Muscle of leg (tissue), 16 donors: ENCODE results near the gene AGBL4. TPM values are rescaled to one million over a fixed set of nuclear protein-coding genes. Genes with fewer than 3 reads are reported as not detected.

ENCODE experiments used
- DNase-seq: peaks from one replicate; pipeline ENCODE4 v3.0.0; 2013
- H3K27ac ChIP-seq: one replicate; pipeline ENCODE4 v1.5.1; 2013; ENCODE audit warnings: mild to moderate bottlenecking, low read length, control low read depth
- H3K27me3 ChIP-seq: one replicate; pipeline ENCODE4 v1.6.1; 2013; ENCODE audit warnings: low read length; ENCODE audit not compliant: control insufficient read depth, insufficient read depth
- H3K36me3 ChIP-seq: one replicate; pipeline ENCODE4 v1.6.1; 2013; ENCODE audit warnings: low read length; ENCODE audit not compliant: control insufficient read depth, insufficient read depth
- H3K4me1 ChIP-seq: one replicate; pipeline ENCODE4 v1.6.1; 2013; ENCODE audit warnings: low read length; ENCODE audit not compliant: control insufficient read depth, insufficient read depth
- H3K4me3 ChIP-seq: one replicate; pipeline ENCODE4 v1.5.1; 2013; ENCODE audit warnings: low read length, control low read depth
- H3K9me3 ChIP-seq: replicated peaks from 2 replicates; pipeline ENCODE4 v1.6.1; 2013; ENCODE audit warnings: low read depth, low read length; ENCODE audit not compliant: control insufficient read depth
- WGBS: methylation state at CpG from one replicate; pipeline ENCODE4 v1.1.5; 2013; ENCODE audit warnings: missing lambda C conversion rate; ENCODE audit not compliant: insufficient coverage; 5-methylcytosine and 5-hydroxymethylcytosine counted together
- long read RNA-seq, 11 donors: transcript quantifications; one replicate each; lab custom pipeline, GENCODE V29; 2026
- polyA plus RNA-seq, 8 donors: library from polyadenylated mRNA; unstranded; fragments of 120-200 nt; gene quantifications; one replicate each; pipeline versions ENCODE4 v1.2.1 to v1.2.3, GENCODE V29; 2013; ENCODE audit warnings: inconsistent platforms in 1 of 8, low replicate concordance in 1 of 8; ENCODE audit not compliant: insufficient read length in 8 of 8, insufficient read depth in 1 of 8
- total RNA-seq: library from RNA; stranded (reverse); fragments of 120-200 nt; gene quantifications from one replicate; pipeline ENCODE4 v1.2.4, GENCODE V29; 2013

Gene AGBL4
- total RNA-seq = 0.13 TPM
- under 1 TPM; 0.05 to 0.50 (median 0.19) TPM for polyA plus RNA-seq
- long read RNA-seq, donor 1 = 0 reads
- long read RNA-seq, donor 2 = 0 reads
- long read RNA-seq, donor 3 = 0 reads
- long read RNA-seq, donor 4 = 0 reads
- long read RNA-seq, donor 5 = 0 reads
- long read RNA-seq, donor 6 = 0 reads
- long read RNA-seq, donor 7 = 0 reads
- long read RNA-seq, donor 8 = 0 reads
- long read RNA-seq, donor 9 = 0 reads
- long read RNA-seq, donor 10 = 0 reads
- long read RNA-seq, donor 11 = 0 reads

DNA sequence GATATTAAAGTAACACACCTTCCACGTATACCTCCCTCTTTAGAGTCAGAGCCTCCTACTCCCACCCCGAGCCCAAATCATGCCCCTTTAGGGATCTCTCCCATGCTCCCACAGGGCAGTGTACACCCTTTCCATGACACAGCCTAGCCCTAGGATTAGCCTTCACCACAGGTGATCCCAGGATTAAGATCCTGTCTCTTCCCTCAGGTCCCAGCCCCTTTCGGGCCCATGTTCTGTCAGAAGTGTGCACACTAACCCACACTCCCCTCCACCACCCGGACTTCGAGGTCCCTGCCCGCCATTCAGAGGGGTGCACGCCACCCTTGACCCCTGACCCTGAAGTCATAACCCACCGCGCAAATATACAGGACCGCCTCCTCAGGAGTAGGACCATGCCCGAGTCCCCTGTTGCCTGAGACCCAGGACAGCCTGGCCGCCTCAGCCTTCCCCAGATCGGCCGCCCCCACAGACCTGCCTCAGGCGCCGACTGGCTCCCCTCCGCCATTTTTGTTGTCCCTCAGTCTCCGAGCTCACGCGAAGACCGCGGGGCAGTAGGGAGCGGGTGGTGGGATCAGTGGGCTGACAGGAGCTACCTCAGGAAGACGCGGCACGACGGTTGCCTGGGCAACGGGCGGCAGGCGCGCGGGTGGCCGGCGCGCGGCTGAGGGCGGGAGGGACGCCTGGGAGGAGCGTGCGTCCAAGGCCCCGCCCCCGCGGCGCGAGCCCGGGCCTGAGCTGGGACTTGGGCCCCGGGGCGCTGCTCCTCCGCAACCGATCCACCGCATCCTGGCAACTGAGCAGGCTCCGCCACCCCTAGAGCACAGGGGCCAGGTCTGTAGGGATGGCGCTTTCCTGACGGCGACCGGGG, at the start of gene AGBL4:
Gene AGBL4 (minus strand): TSS at position 663 of the 868 bp plus-strand sequence.
- Histone ChIP-seq H3K27ac (no peak within 1 kb of the TSS), H3K4me3 (peak within 1 kb of the TSS; percentile 39), H3K36me3 (no peaks in the 10 kb centered on the region), H3K27me3 (peaks cover 12% of the 10 kb centered on the region), H3K4me1 (peaks cover 5% of the 10 kb centered on the region), H3K9me3 (no peaks in the 10 kb centered on the region)
- 5% methylated on average over 52 of the region's 56 CpGs for WGBS
- peak; percentile 50 for DNase-seq

DNA sequence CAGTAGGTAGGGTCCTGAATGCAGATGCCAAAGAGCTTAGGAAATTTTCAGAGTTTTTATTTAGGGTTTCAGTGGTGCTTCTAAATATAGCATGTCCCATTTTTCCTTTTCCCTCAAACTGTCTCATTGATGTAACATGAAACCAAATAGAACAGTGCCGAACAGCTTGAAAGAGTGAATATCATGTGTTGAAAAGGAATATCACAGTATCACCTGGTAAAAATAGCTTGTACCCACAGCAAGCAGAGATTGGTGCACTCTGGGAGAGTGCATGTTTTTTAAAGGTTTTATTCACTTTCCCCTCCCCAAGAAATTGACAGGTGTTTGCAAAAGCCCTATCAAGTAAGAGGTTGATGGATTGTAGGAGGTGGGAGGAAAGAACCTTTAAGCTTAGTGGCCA, 43.1 kb upstream of the AGBL4 start:
- Histone ChIP-seq H3K9me3 (no peaks in the 10 kb centered on the region), H3K4me1 (no peaks in the 10 kb centered on the region), H3K4me3 (no peak overlapping the region), H3K36me3 (no peaks in the 10 kb centered on the region), H3K27me3 (no peaks in the 10 kb centered on the region), H3K27ac (no peak overlapping the region)
- no peak for DNase-seq
- no CpG with 5 or more reads among the region's 1 CpG for WGBS

DNA sequence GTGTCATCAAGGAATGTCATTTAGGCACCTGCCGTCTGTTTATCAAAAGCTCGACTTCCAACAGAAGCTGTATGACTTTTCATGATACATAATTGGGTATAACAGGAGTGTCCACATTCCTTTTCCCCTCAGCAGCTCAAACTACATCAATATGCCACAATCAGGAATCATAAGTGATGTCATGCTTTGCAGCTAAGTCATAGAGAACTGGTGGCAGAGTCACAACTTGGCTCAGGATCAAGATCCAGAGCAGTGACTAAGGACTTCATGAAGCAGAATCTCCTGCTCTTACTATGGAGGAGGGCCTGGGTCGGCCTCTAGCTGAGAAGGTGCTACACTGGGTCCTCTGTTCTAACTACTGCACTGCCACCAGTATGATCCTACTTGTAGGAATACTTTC, 36.5 kb upstream of the AGBL4 start:
- Histone ChIP-seq H3K36me3 (no peaks in the 10 kb centered on the region), H3K27ac (no peak overlapping the region), H3K27me3 (no peaks in the 10 kb centered on the region), H3K4me3 (no peak overlapping the region), H3K9me3 (no peaks in the 10 kb centered on the region), H3K4me1 (no peaks in the 10 kb centered on the region)
- WGBS = no CpG with 5 or more reads among the region's 3 CpGs
- DNase-seq = no peak

DNA sequence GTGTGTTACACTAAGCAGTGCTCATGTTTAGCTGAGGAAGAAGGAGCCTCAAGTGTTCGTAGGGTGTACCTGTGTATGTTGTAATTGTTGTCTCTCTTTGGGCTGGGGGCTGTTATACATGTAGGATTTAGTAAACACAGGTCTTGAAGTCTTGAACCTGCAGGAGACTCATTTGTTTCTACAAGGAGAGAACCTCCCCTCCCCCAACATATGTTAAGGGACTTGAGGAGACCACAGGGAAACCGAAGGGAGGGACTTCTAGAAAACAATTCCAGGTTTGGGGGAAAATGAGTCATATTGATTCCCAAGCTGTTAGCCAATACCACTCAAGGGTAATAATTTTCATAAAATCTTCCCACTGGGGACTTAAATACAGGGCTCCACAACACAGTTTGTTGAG, 25.0 kb upstream of the AGBL4 start:
- Histone ChIP-seq H3K4me1 (no peaks in the 10 kb centered on the region), H3K4me3 (no peak overlapping the region), H3K27ac (no peak overlapping the region), H3K27me3 (peaks cover 20% of the 10 kb centered on the region), H3K36me3 (no peaks in the 10 kb centered on the region), H3K9me3 (no peaks in the 10 kb centered on the region)
- WGBS = no CpG with 5 or more reads among the region's 2 CpGs
- DNase-seq = no peak

DNA sequence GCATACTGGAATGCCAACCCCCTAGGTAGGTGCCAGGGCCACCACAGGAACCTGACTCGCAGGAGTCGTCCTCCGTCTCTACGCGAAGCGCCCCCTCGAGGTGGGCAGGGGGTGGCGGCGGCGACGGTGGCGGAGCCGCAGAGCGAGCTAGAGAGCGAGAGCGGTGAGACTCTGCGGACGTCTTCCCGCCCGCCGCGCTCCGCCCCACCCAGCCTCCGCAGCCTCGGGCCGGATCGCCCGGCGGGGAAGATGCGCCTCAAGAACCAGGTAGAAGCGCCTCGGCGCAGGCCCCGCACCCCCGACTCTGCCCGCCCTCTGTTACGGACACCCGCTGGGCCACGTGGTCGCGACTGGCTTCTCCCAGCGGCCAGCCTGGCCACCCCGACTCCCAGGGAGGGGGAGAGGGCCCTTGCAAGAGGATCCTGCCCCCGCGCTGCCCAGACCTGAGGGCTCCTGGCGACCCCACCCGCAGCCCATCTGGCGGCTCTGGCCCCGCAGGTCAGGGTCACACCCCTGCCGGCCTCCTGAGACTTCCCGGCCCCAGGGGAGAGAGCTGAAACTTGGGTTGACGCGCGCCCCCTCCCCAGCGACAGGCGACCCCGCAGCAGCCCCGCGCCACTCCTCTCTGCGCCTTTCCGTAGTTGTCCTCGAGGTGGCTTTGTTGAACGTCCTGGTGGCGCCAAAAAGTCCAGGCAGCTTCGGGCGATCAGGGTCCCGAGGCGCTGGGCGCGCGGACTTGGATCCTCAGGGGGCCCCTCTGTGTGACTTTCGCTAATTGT, 24.4 kb upstream of the AGBL4 start:
- no peak for DNase-seq
- under 1% methylated on average over 58 of the region's 72 CpGs for WGBS
- Histone ChIP-seq H3K27me3 (peaks cover 20% of the 10 kb centered on the region), H3K36me3 (no peaks in the 10 kb centered on the region), H3K27ac (no peak overlapping the region), H3K9me3 (no peaks in the 10 kb centered on the region), H3K4me1 (no peaks in the 10 kb centered on the region), H3K4me3 (no peak overlapping the region)

DNA sequence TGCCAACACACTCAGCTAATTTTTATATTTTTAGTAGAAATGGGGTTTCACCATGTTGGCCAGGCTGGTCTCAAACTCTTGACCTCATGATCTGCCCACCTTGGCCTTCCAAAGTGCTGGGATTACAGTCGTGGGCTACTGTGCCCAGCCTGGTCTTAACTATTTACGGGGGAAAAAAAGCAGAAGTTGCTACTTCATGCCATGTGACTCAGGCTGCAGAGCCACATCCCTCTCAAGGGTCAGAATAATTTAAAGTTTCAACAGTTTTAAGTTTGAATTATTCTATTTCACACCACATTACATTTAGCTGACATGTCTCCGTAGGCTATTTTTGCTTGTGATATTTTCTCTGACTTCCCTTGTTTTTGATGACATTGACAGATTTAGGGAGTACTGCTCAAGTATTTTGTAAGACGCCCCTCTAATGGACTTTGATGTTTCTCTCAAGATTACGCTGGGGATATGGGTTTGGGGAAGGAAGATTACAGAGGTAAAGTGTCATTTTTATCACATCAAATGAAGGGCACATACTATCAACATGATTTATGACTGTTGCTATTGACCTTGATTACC, 14.6 kb upstream of the AGBL4 start:
- WGBS = no CpG with 5 or more reads among the region's 5 CpGs
- no peaks in the 10 kb centered on the region for H3K9me3 ChIP-seq
- no peak for DNase-seq
- H3K36me3 ChIP-seq = no peaks in the 10 kb centered on the region
- H3K27ac ChIP-seq = no peak overlapping the region
- H3K4me3 ChIP-seq = no peak overlapping the region
- H3K4me1 ChIP-seq = no peaks in the 10 kb centered on the region
- peaks cover 2% of the 10 kb centered on the region for H3K27me3 ChIP-seq

DNA sequence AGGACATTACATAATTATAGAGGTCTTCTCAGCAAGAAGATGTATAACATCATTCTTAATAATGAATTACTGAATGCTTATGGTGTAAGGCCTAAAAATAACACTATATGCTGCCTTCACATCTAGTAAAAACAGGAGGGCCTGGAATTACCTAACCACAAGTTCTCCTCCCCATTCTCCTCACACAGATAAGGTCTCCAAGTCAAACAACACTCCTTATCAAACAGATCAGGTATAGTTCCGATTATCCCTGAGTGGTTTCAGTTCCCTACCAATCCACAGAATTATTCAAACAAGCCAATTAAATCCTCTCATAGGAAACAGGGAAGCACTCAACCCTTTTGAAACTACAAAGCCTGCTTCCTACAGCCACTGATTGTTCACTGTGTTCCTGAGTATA, 4.0 kb upstream of the AGBL4 start:
- no peak overlapping the region for H3K4me3 ChIP-seq
- no peak overlapping the region for H3K27ac ChIP-seq
- 58% methylated on average over 1 of the region's 1 CpG for WGBS
- H3K36me3 ChIP-seq = no peaks in the 10 kb centered on the region
- peaks cover 12% of the 10 kb centered on the region for H3K27me3 ChIP-seq
- H3K9me3 ChIP-seq = no peaks in the 10 kb centered on the region
- DNase-seq = no peak
- peaks cover 5% of the 10 kb centered on the region for H3K4me1 ChIP-seq

DNA sequence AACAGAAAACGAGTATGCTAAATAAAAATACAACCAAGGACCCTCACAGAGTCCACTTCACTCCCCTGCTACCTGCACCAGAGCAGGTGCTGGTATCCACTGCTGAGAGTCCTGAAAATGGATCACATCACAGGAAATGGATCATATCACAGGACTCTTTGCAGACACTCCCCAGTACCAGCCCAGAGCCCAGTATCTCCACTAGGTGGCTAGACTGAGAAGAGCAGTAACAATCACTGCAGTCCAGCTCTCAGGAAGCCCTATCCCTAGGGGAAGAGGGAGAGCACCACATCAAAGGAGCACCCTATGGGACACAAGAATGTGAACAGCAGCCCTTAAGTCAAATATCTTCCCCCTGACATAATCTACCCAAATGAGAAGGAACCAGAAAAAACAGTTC, 28.0 kb downstream of the AGBL4 start:
- Histone ChIP-seq H3K9me3 (peaks cover 14% of the 10 kb centered on the region), H3K4me1 (no peaks in the 10 kb centered on the region), H3K4me3 (no peak overlapping the region), H3K36me3 (no peaks in the 10 kb centered on the region), H3K27ac (no peak overlapping the region), H3K27me3 (no peaks in the 10 kb centered on the region)
- no peak for DNase-seq
- 57% methylated on average over 1 of the region's 1 CpG for WGBS

DNA sequence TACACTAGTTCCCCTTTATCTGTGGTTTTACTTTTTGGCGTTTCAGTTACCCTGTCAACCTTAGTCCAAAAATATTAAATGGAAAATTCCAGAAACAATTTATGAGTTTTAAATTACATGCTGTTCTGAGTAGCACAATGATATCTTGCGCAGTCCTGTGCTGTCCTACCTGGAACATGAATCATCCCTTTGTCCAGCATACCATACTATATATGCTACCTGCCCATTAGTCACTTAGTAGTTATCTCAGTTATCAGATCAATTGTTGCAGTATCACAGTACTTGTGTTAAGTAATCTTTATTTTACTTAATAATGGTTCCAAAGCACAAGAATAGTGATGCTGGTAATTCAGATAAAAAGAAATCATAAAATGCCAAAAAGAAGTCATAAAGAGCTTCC, 52.7 kb downstream of the AGBL4 start:
- Histone ChIP-seq H3K36me3 (no peaks in the 10 kb centered on the region), H3K27ac (no peak overlapping the region), H3K9me3 (no peaks in the 10 kb centered on the region), H3K4me3 (no peak overlapping the region), H3K4me1 (no peaks in the 10 kb centered on the region), H3K27me3 (no peaks in the 10 kb centered on the region)
- WGBS = no CpG with 5 or more reads among the region's 2 CpGs
- no peak for DNase-seq

DNA sequence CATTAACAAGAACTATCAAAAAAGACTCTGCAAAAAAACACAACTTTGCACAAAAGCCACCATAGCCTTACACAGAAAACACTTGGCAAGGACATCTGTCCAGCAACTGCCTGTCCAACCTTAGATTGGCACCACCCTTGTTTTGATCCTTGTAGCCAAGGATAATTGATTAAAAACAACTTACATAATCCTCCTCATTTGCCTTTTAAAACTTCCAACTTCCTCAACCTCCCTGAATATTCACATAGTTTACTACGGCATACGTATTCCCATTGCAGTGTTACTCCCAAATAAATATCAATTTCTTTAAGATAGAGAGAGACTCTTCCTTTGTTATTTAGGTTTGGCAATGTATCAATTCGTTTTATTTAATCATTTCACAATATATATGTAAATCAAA, 72.4 kb downstream of the AGBL4 start:
- H3K4me3 ChIP-seq = no peak overlapping the region
- H3K4me1 ChIP-seq = no peaks in the 10 kb centered on the region
- H3K27ac ChIP-seq = no peak overlapping the region
- H3K9me3 ChIP-seq = no peaks in the 10 kb centered on the region
- H3K27me3 ChIP-seq = no peaks in the 10 kb centered on the region
- no CpG with 5 or more reads among the region's 3 CpGs for WGBS
- H3K36me3 ChIP-seq = no peaks in the 10 kb centered on the region
- DNase-seq = no peak
